Neural cell (in vitro differentiated cells): ENCODE data around the gene GRK3. TPM values are rescaled to one million over a fixed set of nuclear protein-coding genes. Genes with fewer than 3 reads are reported as not detected.

Experiments used
- H2AFZ ChIP-seq: fragments of 200-600, 300-800 bp; sonication (generic), shearing (Covaris generic); 2 replicates; pipeline ENCODE4 v1.6.0; 2014; ENCODE audit warnings: low read depth, mild to moderate bottlenecking, antibody characterized with exemption, low read length, moderate library complexity
- H3F3A ChIP-seq: fragments of 200-600 bp; shearing (Covaris generic); 2 replicates; pipeline ENCODE4 v1.6.1; 2016; ENCODE audit warnings: mild to moderate bottlenecking, moderate library complexity, mixed read lengths, antibody characterized with exemption, low read length; ENCODE audit not compliant: insufficient read depth, poor library complexity, severe bottlenecking
- H3K27ac ChIP-seq: fragments of 200-600, 300-800 bp; sonication (generic), shearing (Covaris generic); 2 replicates; pipeline ENCODE4 v1.5.1; 2014; ENCODE audit warnings: mild to moderate bottlenecking, low read length, moderate library complexity
- H3K27me3 ChIP-seq: fragments of 300-800, 200-600 bp; sonication (generic), shearing (Covaris generic); 2 replicates; pipeline ENCODE4 v1.6.0; 2014; ENCODE audit warnings: mild to moderate bottlenecking, low read depth, low read length, moderate library complexity; ENCODE audit not compliant: insufficient read depth
- H3K36me3 ChIP-seq: fragments of 300-800, 200-600 bp; sonication (generic), shearing (Covaris generic); 2 replicates; pipeline ENCODE4 v1.5.1; 2014; ENCODE audit warnings: mild to moderate bottlenecking, antibody characterized with exemption, low read length, moderate library complexity; ENCODE audit not compliant: insufficient read depth
- H3K4me2 ChIP-seq: fragments of 300-800, 200-600 bp; sonication (generic), shearing (Covaris generic); 2 replicates; pipeline ENCODE4 v1.6.0; 2014; ENCODE audit warnings: mild to moderate bottlenecking, low read length
- H3K4me3 ChIP-seq: fragments of 300-800, 200-600 bp; sonication (generic), shearing (Covaris generic); 2 replicates; pipeline ENCODE4 v1.5.1; 2014; ENCODE audit warnings: mild to moderate bottlenecking, low read length, moderate library complexity
- H3K79me2 ChIP-seq: fragments of 200-600 bp; shearing (Covaris generic); replicated peaks from 2 replicates; pipeline ENCODE4 v1.6.0; 2014; ENCODE audit warnings: mild to moderate bottlenecking, low read length, moderate library complexity; ENCODE audit not compliant: insufficient read depth
- H3K9ac ChIP-seq: fragments of 300-800, 200-600 bp; sonication (generic), shearing (Covaris generic); 2 replicates; pipeline ENCODE4 v1.6.1; 2016; ENCODE audit warnings: mild to moderate bottlenecking, low read length, mixed read lengths
- H3K9me2 ChIP-seq: fragments of 200-600 bp; shearing (Covaris generic); 2 replicates; pipeline ENCODE4 v1.6.1; 2016; ENCODE audit warnings: mild to moderate bottlenecking, low read length, mixed read lengths; ENCODE audit not compliant: insufficient read depth
- H3K9me3 ChIP-seq: fragments of 200-600, 300-800 bp; sonication (generic), shearing (Covaris generic); 2 replicates; pipeline ENCODE4 v1.6.1; 2016; ENCODE audit warnings: mild to moderate bottlenecking, mixed run types, low read length, moderate library complexity, mixed read lengths
- H4K20me1 ChIP-seq: fragments of 200-600 bp; shearing (Covaris generic); 2 replicates; pipeline ENCODE4 v1.6.1; 2016; ENCODE audit warnings: mild to moderate bottlenecking, mixed run types; ENCODE audit not compliant: insufficient read depth
- EP300 ChIP-seq: fragments of 450-650 bp; conservative IDR thresholded peaks from 2 replicates; pipeline ENCODE4 v1.6.1; 2014; ENCODE audit warnings: antibody characterized with exemption, mild to moderate bottlenecking, moderate library complexity; ENCODE audit not compliant: poor library complexity, severe bottlenecking
- EZH2 ChIP-seq: fragments of 200-600, 300-800 bp; shearing (Covaris generic), sonication (generic); IDR thresholded peaks from 2 replicates; pipeline ENCODE4 v1.6.1; 2014; ENCODE audit warnings: antibody characterized with exemption, low read length, borderline replicate concordance, mild to moderate bottlenecking; ENCODE audit not compliant: insufficient read depth, poor library complexity, severe bottlenecking
- MXI1 ChIP-seq: fragments of 450-650 bp; conservative IDR thresholded peaks from 2 replicates; pipeline ENCODE4 v1.6.1; 2014; ENCODE audit warnings: antibody characterized with exemption, mild to moderate bottlenecking; ENCODE audit not compliant: poor library complexity, severe bottlenecking
- POLR2AphosphoS5 ChIP-seq: IDR thresholded peaks from 2 replicates; pipeline ENCODE4 v1.6.1; 2012
- RAD21 ChIP-seq: fragments of 450-650 bp; conservative IDR thresholded peaks from 2 replicates; pipeline ENCODE4 v1.6.1; 2014; ENCODE audit warnings: antibody characterized with exemption, mild to moderate bottlenecking, moderate library complexity
- SMC3 ChIP-seq: fragments of 450-650 bp; conservative IDR thresholded peaks from 2 replicates; pipeline ENCODE4 v1.6.1; 2014; ENCODE audit warnings: antibody characterized with exemption, mild to moderate bottlenecking, moderate library complexity; ENCODE audit not compliant: poor library complexity
- TAF1 ChIP-seq: IDR thresholded peaks from 2 replicates; pipeline ENCODE4 v1.6.1; 2012; ENCODE audit warnings: low read depth
- polyA plus RNA-seq: library from polyadenylated mRNA; depleted of rRNA; stranded (reverse); fragments of >200 nt; gene quantifications from 2 replicates; pipeline ENCODE4 v1.2.3, GENCODE V29; 2014
- TF ChIP-seq, protein P1 (sequence below): fragments of 450-650 bp; IDR thresholded peaks from 2 replicates; pipeline ENCODE4 v1.5.1; 2014; ENCODE audit warnings: antibody characterized with exemption, mild to moderate bottlenecking, moderate library complexity; ENCODE audit not compliant: poor library complexity, severe bottlenecking
- TF ChIP-seq, protein P2 (sequence below): IDR thresholded peaks from 2 replicates; pipeline ENCODE4 v1.6.1; 2012; ENCODE audit warnings: borderline replicate concordance

GRK3 gene
- polyA plus RNA-seq, 1 donor from 2014 or later = 9.8 TPM

DNA sequence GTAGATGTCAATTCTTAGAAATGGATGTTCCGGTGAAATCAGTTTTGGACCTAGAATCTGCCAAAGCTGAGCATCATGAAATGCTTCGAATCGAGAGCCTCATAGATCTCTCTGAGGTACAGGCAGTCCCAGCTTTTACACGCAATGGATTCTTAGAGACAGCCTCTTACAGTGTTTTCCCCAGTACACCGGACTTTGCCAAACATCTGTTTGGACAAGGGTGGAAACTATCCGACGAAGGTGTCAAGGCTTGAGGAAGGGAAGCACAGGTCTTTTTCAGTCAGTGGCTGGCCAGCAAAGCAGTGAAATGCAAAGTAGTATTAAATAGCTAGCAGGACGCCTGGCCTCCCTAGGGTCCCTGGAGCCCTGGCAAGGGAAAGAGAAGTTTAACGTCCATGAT, 4.9 kb downstream of the GRK3 start:
- Histone ChIP-seq H2AFZ (no peak overlapping the region), H3F3A (no peaks in the 10 kb centered on the region), H3K9ac (no peak overlapping the region), H3K27me3 (no peaks in the 10 kb centered on the region), H3K27ac (no peak overlapping the region), H3K9me2 (no peaks in the 10 kb centered on the region), H3K79me2 (no peaks in the 10 kb centered on the region), H3K9me3 (no peaks in the 10 kb centered on the region), H3K4me2 (no peak overlapping the region), H3K4me3 (no peak overlapping the region), H3K36me3 (no peaks in the 10 kb centered on the region), H4K20me1 (no peaks in the 10 kb centered on the region)
- TF ChIP-seq SMC3 (no peak), EZH2 (no peak), TAF1 (no peak), EP300 (no peak), MXI1 (no peak), POLR2AphosphoS5 (no peak), RAD21 (no peak)
- TF ChIP-seq, protein P1, sequence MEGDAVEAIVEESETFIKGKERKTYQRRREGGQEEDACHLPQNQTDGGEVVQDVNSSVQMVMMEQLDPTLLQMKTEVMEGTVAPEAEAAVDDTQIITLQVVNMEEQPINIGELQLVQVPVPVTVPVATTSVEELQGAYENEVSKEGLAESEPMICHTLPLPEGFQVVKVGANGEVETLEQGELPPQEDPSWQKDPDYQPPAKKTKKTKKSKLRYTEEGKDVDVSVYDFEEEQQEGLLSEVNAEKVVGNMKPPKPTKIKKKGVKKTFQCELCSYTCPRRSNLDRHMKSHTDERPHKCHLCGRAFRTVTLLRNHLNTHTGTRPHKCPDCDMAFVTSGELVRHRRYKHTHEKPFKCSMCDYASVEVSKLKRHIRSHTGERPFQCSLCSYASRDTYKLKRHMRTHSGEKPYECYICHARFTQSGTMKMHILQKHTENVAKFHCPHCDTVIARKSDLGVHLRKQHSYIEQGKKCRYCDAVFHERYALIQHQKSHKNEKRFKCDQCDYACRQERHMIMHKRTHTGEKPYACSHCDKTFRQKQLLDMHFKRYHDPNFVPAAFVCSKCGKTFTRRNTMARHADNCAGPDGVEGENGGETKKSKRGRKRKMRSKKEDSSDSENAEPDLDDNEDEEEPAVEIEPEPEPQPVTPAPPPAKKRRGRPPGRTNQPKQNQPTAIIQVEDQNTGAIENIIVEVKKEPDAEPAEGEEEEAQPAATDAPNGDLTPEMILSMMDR = no peak
- TF ChIP-seq, protein P2, sequence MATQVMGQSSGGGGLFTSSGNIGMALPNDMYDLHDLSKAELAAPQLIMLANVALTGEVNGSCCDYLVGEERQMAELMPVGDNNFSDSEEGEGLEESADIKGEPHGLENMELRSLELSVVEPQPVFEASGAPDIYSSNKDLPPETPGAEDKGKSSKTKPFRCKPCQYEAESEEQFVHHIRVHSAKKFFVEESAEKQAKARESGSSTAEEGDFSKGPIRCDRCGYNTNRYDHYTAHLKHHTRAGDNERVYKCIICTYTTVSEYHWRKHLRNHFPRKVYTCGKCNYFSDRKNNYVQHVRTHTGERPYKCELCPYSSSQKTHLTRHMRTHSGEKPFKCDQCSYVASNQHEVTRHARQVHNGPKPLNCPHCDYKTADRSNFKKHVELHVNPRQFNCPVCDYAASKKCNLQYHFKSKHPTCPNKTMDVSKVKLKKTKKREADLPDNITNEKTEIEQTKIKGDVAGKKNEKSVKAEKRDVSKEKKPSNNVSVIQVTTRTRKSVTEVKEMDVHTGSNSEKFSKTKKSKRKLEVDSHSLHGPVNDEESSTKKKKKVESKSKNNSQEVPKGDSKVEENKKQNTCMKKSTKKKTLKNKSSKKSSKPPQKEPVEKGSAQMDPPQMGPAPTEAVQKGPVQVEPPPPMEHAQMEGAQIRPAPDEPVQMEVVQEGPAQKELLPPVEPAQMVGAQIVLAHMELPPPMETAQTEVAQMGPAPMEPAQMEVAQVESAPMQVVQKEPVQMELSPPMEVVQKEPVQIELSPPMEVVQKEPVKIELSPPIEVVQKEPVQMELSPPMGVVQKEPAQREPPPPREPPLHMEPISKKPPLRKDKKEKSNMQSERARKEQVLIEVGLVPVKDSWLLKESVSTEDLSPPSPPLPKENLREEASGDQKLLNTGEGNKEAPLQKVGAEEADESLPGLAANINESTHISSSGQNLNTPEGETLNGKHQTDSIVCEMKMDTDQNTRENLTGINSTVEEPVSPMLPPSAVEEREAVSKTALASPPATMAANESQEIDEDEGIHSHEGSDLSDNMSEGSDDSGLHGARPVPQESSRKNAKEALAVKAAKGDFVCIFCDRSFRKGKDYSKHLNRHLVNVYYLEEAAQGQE = no peak

DNA sequence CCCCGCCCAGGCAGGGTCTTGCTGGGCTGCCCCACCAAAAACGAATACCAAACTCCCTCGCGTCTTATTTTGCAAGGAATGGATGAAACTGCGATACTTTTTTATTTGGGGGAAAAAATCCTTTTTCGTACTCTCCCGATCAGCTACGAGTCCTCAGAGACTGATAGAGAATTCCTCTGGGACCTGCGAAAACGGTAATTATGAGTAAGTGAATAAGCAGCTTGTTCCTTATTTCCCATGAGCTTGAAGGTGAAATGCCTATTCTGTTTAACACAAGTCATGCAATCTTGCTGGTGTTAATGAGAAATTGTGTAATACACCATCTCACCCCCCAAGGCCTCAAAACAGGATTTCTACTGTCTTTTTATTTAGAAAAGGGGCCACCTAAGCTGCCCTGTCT, 5.5 kb downstream of the GRK3 start:
- Histone ChIP-seq H3K9me3 (no peaks in the 10 kb centered on the region), H2AFZ (no peak overlapping the region), H3K36me3 (no peaks in the 10 kb centered on the region), H3K9ac (no peak overlapping the region), H3K9me2 (no peaks in the 10 kb centered on the region), H3K4me2 (no peak overlapping the region), H3K27ac (no peak overlapping the region), H3K27me3 (no peaks in the 10 kb centered on the region), H3F3A (no peaks in the 10 kb centered on the region), H4K20me1 (no peaks in the 10 kb centered on the region), H3K79me2 (no peaks in the 10 kb centered on the region), H3K4me3 (no peak overlapping the region)
- TF ChIP-seq POLR2AphosphoS5 (no peak), EZH2 (no peak), SMC3 (no peak), TAF1 (no peak), MXI1 (no peak), EP300 (no peak), RAD21 (no peak)
- TF ChIP-seq, protein P1 = no peak
- TF ChIP-seq, protein P2 = no peak
